HG03565 (cell line): ENCODE data around the gene SPDYE2B.
"Not testable (repeated sequence)": the region's sequence is repeated elsewhere in the genome, so short reads cannot be mapped to it uniquely, and the experiment has no call there.

Experiments
- ATAC-seq: cut with Tn5 transposase; IDR thresholded peaks from one replicate; pipeline ENCODE4 v1.9.1; 2021; ENCODE audit warnings: mild to moderate bottlenecking, moderate library complexity; ENCODE audit not compliant: unreplicated experiment

The SPDYE2B gene

GRCh38 chr7:102698962-102699750 is 49.0 kb downstream of the SPDYE2B start:
- not testable (repeated sequence) for ATAC-seq
